ENCODE measurements around the gene TBCE. TPM values are rescaled to one million over a fixed set of nuclear protein-coding genes. Genes with fewer than 3 reads are reported as not detected.

Gene TBCE
- total and polyA plus RNA-seq, 4 donors = 16.7 to 48.6 (median 22.7) TPM

DNA sequence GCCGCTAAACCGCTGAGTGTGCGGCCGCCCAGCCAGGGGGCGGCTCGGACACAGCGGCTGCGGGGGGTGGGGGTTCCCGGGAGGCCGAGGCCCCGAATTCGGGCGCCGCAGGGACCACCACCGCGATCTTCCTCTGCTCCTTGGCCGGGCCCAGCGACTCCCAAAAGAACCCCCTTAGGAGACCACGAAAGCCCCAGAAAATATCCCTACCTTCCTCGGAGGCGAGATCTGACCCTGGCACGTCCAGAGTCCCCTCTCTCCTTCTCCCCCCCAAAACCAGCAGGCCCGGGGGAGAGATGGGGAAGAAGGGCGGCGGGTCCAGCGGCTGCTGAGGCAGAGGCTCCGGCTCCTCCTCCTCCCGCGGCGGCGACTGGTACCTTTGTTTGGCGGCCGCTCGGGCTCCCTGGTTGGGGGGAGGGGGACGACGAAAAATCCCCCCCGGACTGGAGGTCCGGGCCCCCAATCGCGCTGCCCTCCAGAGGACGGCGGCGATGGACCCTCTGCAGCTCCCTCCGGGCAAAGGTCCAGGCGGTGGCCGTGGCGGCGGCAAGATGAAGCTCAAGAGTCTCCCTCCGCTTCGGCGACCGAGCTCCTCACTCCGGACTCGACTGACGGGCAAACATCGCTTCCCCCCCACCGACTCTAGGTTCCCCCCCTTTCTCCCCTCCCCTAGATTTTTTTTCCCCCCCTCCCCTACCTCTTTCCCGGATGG lies 39.5 kb upstream of the TBCE start, which contains the start of gene ARID4B:
TSS of gene ARID4B (minus strand) at position 621 of the 712 bp plus-strand sequence. CDS start 1,260 bp downstream, outside the sequence.
- peak; percentile 87 to 92 for DNase-seq
- intact Hi-C loops (cut with DNase I) = loop anchor here (1.0 to 10.0 kb wide), 5 partner anchors 39 to 177 kb away; partner anchors contain the start of genes TBCE (in 2 of the 2) and B3GALNT2 (in 1 of the 2)

GRCh38 chr1:235328271-235329138 lies 38.7 kb upstream of the TBCE start, which contains the start of gene GGPS1:
TSS of gene GGPS1 (plus strand) at chr1:235328570. CDS start at chr1:235335265, 6,695 bp downstream.
- H3K4me1 ChIP-seq (ENCODE audit: control insufficient read depth in 1 of 2, insufficient read depth in 2 of 2, low read length in 2 of 2) = no peaks in the 10 kb centered on the region
- H3K4me3 ChIP-seq (ENCODE audit: low read length in 2 of 2) = peak within 1 kb of the TSS; percentile 96 to 99
- intact Hi-C loops (cut with DNase I) = loop anchor here (1.0 to 10.0 kb wide), 5 partner anchors 38 to 176 kb away; partner anchors contain the start of genes TBCE (in 2 of the 2) and B3GALNT2 (in 1 of the 2)
- H3K36me3 ChIP-seq (ENCODE audit: control insufficient read depth in 1 of 2, insufficient read depth in 2 of 2, low read length in 1 of 2) = no peaks in the 10 kb centered on the region
- H3K9me3 ChIP-seq (ENCODE audit: control insufficient read depth, low read length) = no peaks in the 10 kb centered on the region
- 0% methylated on average over 49 to 54 of the region's 54 CpGs for WGBS, 2 donors
- H3K27me3 ChIP-seq (ENCODE audit: control insufficient read depth in 1 of 2, insufficient read depth in 2 of 2, low read length in 1 of 2) = no peaks in the 10 kb centered on the region
- ATAC-seq (ENCODE audit: low FRiP score) (peak; percentile 98), DNase-seq (peak; percentile 98 to 99)
- H3K27ac ChIP-seq (ENCODE audit: low read depth in 1 of 2, low read length in 2 of 2) = peak within 1 kb of the TSS; percentile 73 to 99

More for the DNA sequence above, 39.5 kb upstream of the TBCE start, which contains the start of gene ARID4B:
- Histone ChIP-seq H3K36me3 (ENCODE audit: control insufficient read depth in 1 of 2, insufficient read depth in 2 of 2, low read length in 1 of 2) (no peaks in the 10 kb centered on the region), H3K27me3 (ENCODE audit: control insufficient read depth in 1 of 2, insufficient read depth in 2 of 2, low read length in 1 of 2) (no peaks in the 10 kb centered on the region), H3K4me3 (ENCODE audit: low read length in 2 of 2) (peak within 1 kb of the TSS; percentile 96 to 99), H3K9me3 (ENCODE audit: control insufficient read depth, low read length) (no peaks in the 10 kb centered on the region), H3K27ac (ENCODE audit: low read depth in 1 of 2, low read length in 2 of 2) (peak within 1 kb of the TSS; percentile 73 to 99), H3K4me1 (ENCODE audit: control insufficient read depth in 1 of 2, insufficient read depth in 2 of 2, low read length in 2 of 2) (no peaks in the 10 kb centered on the region)
- ATAC-seq (ENCODE audit: low FRiP score) = peak; percentile 42
- WGBS, 2 donors = 0% methylated on average over 43 to 58 of the region's 58 CpGs

DNA sequence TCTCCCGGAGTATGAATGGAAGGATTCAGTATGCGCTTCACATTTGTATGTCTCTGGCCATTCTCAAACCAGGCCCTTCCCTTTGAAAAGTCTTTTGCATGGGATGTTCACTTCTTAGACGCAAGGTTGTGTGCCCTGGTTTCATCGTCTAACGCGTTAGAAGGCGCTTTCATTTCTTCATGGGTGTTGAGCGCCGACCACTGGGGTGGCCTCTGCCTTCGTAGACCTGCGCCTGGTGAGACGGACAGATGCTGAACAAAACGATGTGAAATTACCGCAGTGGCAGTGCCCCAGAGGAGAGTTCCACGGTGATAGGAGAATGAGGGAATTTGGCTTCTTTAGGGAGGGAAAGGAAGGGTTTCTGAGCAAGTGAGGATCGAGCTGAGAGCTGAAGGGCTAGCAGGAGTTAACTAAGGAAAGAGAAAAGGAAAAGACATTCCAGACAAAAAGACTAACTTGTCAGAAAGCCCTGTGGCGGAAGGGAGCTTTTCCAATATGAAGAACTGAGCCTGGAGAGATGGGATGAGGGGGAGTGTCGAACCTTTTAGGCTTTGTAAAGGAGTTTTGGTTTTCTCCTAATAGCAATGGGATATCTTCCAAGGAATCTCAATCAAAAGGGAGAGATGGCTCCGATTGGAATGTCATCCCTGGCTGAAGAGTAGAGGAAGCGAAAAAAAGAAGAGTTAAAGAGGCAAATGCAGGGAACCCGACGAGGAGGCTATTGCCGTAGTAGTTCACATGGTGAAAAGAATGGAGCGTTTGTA lies 37.9 kb upstream of the TBCE start:
- intact Hi-C loops (cut with DNase I) = loop anchor here (2.0 to 10.0 kb wide), 4 partner anchors 37 to 175 kb away; partner anchors contain the start of genes TBCE (in 2 of the 2) and B3GALNT2 (in 1 of the 2)
- peak overlapping the region; percentile 72 to 87 for H3K27ac ChIP-seq (ENCODE audit: low read depth in 1 of 2, low read length in 2 of 2)
- H3K4me3 ChIP-seq (ENCODE audit: low read length in 2 of 2) = peak overlapping the region; percentile 73 to 74
- no peaks in the 10 kb centered on the region for H3K4me1 ChIP-seq (ENCODE audit: control insufficient read depth in 1 of 2, insufficient read depth in 2 of 2, low read length in 2 of 2)
- DNase-seq (peak in 1 of 2 donors; percentile 56), ATAC-seq (ENCODE audit: low FRiP score) (no peak)
- WGBS, 2 donors = 0 to 1% methylated on average over 24 of the region's 24 CpGs
- H3K27me3 ChIP-seq (ENCODE audit: control insufficient read depth in 1 of 2, insufficient read depth in 2 of 2, low read length in 1 of 2) = no peaks in the 10 kb centered on the region
- H3K36me3 ChIP-seq (ENCODE audit: control insufficient read depth in 1 of 2, insufficient read depth in 2 of 2, low read length in 1 of 2) = no peaks in the 10 kb centered on the region
- H3K9me3 ChIP-seq (ENCODE audit: control insufficient read depth, low read length) = no peaks in the 10 kb centered on the region

DNA sequence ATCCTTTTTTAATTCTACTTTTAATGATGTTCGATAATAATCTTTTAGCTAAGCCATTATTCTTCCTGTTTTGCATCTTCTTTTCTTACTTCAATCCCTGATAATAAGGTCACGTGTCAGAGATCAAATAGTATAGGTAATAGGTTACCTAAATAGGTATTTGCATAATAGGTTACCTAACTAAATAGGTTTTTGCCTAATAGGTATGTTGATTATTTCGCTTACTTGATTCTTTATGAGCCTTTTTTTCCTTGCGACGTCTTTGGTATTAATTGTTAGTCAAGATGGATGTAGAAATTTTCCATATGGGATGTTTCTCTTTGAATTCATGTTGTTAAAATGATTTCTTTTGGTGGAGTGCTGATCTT lies 36.3 kb upstream of the TBCE start:
- H3K4me1 ChIP-seq (ENCODE audit: control insufficient read depth in 1 of 2, insufficient read depth in 2 of 2, low read length in 2 of 2) = no peaks in the 10 kb centered on the region
- WGBS, 2 donors = 85% methylated on average over 5 of the region's 5 CpGs
- no peak for DNase-seq
- intact Hi-C loops (cut with DNase I) = no loop called here
- no peaks in the 10 kb centered on the region for H3K36me3 ChIP-seq (ENCODE audit: control insufficient read depth in 1 of 2, insufficient read depth in 2 of 2, low read length in 1 of 2)
- no peak for ATAC-seq (ENCODE audit: low FRiP score)
- H3K9me3 ChIP-seq (ENCODE audit: control insufficient read depth, low read length) = no peaks in the 10 kb centered on the region
- H3K4me3 ChIP-seq (ENCODE audit: low read length in 2 of 2) = no peak overlapping the region
- no peak overlapping the region for H3K27ac ChIP-seq (ENCODE audit: low read depth in 1 of 2, low read length in 2 of 2)
- H3K27me3 ChIP-seq (ENCODE audit: control insufficient read depth in 1 of 2, insufficient read depth in 2 of 2, low read length in 1 of 2) = no peaks in the 10 kb centered on the region

DNA sequence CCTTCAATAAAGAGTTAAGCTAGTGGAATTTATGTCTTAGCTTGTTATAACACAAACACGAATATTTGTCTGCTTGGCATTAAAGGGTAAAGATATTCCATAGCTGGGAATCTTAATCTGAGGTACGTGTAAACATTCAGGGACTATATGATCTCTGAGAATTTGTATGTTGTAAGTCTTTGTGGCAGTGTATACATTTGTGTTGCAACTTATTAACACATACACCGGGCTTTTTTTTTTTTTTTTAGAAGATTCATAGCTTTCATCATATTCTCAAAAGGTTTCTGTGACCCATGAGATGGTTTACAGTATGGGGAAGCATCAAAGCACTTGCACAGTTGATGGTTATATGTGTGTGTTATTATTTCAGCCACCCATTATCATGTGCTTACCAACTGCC lies 35.8 kb upstream of the TBCE start:
- Histone ChIP-seq H3K4me3 (ENCODE audit: low read length in 2 of 2) (no peak overlapping the region), H3K36me3 (ENCODE audit: control insufficient read depth in 1 of 2, insufficient read depth in 2 of 2, low read length in 1 of 2) (no peaks in the 10 kb centered on the region), H3K27me3 (ENCODE audit: control insufficient read depth in 1 of 2, insufficient read depth in 2 of 2, low read length in 1 of 2) (no peaks in the 10 kb centered on the region), H3K9me3 (ENCODE audit: control insufficient read depth, low read length) (no peaks in the 10 kb centered on the region), H3K4me1 (ENCODE audit: control insufficient read depth in 1 of 2, insufficient read depth in 2 of 2, low read length in 2 of 2) (no peaks in the 10 kb centered on the region), H3K27ac (ENCODE audit: low read depth in 1 of 2, low read length in 2 of 2) (no peak overlapping the region)
- ATAC-seq (ENCODE audit: low FRiP score) (no peak), DNase-seq (no peak)
- 38% methylated on average over 3 of the region's 3 CpGs for WGBS, 2 donors
- intact Hi-C loops (cut with DNase I) = no loop called here

DNA sequence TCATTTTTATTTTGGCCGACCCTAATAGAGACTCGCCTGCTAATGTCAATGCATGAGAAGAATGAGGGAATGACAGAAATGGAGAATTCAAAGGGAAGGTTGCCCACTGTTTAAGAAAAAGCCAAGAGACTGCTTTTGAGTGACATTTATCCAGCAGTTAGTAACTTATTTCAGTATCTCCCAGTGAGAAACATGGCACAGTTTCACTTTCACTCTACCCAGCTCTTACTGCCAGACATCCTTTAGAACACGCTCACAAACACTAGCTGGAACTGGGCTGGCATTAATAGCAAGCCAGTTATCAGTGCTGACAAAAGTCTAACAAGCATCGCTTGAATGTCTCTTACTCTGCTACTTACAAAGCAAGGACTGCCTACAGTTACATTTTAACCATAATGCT lies 30.3 kb upstream of the TBCE start:
- Histone ChIP-seq H3K27ac (ENCODE audit: low read depth in 1 of 2, low read length in 2 of 2) (no peak overlapping the region), H3K9me3 (ENCODE audit: control insufficient read depth, low read length) (no peaks in the 10 kb centered on the region), H3K4me1 (ENCODE audit: control insufficient read depth in 1 of 2, insufficient read depth in 2 of 2, low read length in 2 of 2) (no peaks in the 10 kb centered on the region), H3K4me3 (ENCODE audit: low read length in 2 of 2) (no peak overlapping the region), H3K36me3 (ENCODE audit: control insufficient read depth in 1 of 2, insufficient read depth in 2 of 2, low read length in 1 of 2) (no peaks in the 10 kb centered on the region), H3K27me3 (ENCODE audit: control insufficient read depth in 1 of 2, insufficient read depth in 2 of 2, low read length in 1 of 2) (no peaks in the 10 kb centered on the region)
- ATAC-seq (ENCODE audit: low FRiP score) (no peak), DNase-seq (no peak)
- WGBS, 2 donors = 67 to 73% methylated on average over 4 of the region's 4 CpGs
- intact Hi-C loops (cut with DNase I) = no loop called here

- no peaks in the 10 kb centered on the region for H3K4me1 ChIP-seq (ENCODE audit: control insufficient read depth in 1 of 2, insufficient read depth in 2 of 2, low read length in 2 of 2)
- no peaks in the 10 kb centered on the region for H3K36me3 ChIP-seq (ENCODE audit: control insufficient read depth in 1 of 2, insufficient read depth in 2 of 2, low read length in 1 of 2)
- no peaks in the 10 kb centered on the region for H3K9me3 ChIP-seq (ENCODE audit: control insufficient read depth, low read length)
- no peak for ATAC-seq (ENCODE audit: low FRiP score)
- H3K4me3 ChIP-seq (ENCODE audit: low read length in 2 of 2) = no peak overlapping the region
- 80 to 81% methylated on average over 8 of the region's 8 CpGs for WGBS, 2 donors
- intact Hi-C loops (cut with DNase I) = no loop called here
- no peak overlapping the region for H3K27ac ChIP-seq (ENCODE audit: low read depth in 1 of 2, low read length in 2 of 2)
- no peaks in the 10 kb centered on the region for H3K27me3 ChIP-seq (ENCODE audit: control insufficient read depth in 1 of 2, insufficient read depth in 2 of 2, low read length in 1 of 2)
- DNase-seq = no peak
These were observed 27.5 kb upstream of the TBCE start for GRCh38 chr1:235339746-235340145.

DNA sequence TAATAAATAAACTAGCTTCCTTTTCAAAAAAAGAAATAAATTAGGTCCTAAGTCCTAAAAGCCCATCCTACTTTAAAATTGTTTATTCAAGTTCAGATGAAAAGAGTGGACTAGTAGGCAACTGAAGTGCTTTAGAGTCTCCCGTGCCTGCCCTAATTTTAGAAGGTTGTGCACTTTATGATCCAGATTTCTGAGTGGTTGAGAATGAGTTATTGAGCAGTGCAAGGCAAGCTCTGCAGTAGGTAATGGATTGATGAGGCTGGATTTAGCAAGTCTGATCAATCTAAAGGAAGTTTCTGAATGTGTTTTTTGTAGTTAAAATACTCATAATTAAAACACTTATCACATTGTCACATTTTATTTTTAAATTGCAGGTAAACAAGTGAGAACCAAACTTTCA lies 25.9 kb upstream of the TBCE start:
- no peaks in the 10 kb centered on the region for H3K36me3 ChIP-seq (ENCODE audit: control insufficient read depth in 1 of 2, insufficient read depth in 2 of 2, low read length in 1 of 2)
- no peaks in the 10 kb centered on the region for H3K9me3 ChIP-seq (ENCODE audit: control insufficient read depth, low read length)
- no peaks in the 10 kb centered on the region for H3K27me3 ChIP-seq (ENCODE audit: control insufficient read depth in 1 of 2, insufficient read depth in 2 of 2, low read length in 1 of 2)
- no peak overlapping the region for H3K4me3 ChIP-seq (ENCODE audit: low read length in 2 of 2)
- ATAC-seq (ENCODE audit: low FRiP score) = no peak
- H3K4me1 ChIP-seq (ENCODE audit: control insufficient read depth in 1 of 2, insufficient read depth in 2 of 2, low read length in 2 of 2) = no peaks in the 10 kb centered on the region
- intact Hi-C loops (cut with DNase I) = no loop called here
- H3K27ac ChIP-seq (ENCODE audit: low read depth in 1 of 2, low read length in 2 of 2) = no peak overlapping the region
- 24 to 25% methylated on average over 1 of the region's 1 CpG for WGBS, 2 donors
- no peak for DNase-seq
